ENCODE measurements around the gene ANXA11.
"Not testable (repeated sequence)": the region's sequence is repeated elsewhere in the genome, so short reads cannot be mapped to it uniquely, and the experiment has no call there.

The ANXA11 gene

DNA sequence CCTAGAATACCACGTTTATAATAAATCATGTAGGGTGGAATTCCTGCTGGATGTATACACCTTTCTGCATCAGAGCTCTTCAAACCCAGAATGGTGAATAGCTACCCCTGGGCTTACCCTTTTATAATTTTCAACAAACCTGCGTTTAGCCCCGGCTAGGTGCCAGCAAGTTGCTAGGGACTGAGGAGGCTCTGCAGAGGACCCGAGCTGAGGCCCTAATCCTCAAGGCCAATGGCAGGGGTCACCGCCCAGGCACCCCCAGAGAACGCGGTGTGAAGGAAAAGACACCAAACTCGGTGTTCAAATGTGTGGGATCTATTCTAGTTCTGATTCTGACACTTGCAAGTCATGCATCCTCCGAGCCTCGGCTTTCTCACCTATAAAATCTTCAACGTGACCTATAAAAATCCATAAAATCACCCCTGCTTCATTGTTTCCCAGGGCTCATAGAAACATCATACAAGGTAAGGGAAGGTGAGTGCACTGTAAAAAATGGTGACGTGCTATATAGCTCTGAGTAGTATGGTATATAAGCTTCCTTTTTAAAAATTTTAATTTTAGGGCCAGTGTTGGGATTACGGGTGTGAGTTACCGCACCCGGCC lies 2.5 kb upstream of the ANXA11 start:
- DNase-seq (ENCODE audit: low read depth), result no peak

DNA sequence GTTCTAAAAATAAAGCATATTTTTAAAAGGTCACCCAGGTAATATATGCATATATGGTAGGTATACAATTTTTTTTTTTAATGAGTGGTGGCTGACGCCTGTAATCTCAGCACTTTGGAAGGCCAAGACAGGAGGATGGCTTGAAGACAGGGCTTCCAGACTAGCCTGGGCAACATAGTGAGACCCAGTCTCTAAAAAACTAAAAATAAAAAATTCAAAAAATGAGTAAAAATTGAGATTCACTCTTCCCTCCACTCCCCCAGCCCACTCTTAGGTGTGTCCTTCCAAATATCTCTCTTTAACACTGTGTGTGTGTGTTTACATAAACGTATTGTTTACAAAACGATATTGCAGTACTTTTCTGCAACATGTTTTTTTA lies 929 bp upstream of the ANXA11 start:
- DNase-seq (ENCODE audit: low read depth), result no peak

DNA sequence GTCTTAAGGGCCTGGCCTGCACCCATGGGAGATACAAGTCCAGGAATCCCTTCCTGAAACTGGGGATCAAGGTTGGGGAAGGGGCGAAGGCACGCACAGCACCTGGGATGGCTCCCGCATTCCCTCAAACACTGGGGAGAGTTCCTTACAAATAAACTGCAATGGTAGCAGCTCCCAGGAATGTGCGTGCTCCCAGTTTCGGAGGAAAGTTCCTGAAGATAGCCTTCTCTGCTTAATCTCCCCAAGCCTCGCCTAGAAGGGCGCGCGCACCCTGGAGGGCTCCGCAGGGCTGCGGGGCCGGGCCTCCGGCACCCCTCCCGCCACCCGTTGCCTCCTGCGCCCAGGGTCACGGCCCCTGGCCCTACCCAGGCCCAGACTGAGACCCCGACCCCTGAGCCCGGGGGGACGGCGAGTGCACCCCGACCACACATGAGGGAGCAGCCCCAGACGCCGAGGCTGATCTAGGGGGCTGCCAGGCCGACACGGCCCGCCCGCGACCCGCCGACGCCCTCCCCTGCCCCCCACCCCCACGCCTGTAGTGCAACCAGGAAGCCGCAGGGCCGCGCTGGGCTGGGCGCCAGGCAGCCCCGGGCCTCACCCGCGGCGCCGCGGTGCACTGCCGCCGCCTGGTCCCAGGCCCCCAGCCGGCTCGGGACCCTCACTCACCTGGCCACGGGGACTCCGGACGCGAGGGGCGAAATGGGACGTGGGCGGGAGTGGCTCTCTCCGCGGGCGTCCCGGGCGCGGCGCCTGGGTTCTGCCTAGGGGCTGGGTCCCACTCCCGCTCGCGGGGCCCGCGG lies 460 bp downstream of the ANXA11 start:
- no peak for DNase-seq (ENCODE audit: low read depth)

DNA sequence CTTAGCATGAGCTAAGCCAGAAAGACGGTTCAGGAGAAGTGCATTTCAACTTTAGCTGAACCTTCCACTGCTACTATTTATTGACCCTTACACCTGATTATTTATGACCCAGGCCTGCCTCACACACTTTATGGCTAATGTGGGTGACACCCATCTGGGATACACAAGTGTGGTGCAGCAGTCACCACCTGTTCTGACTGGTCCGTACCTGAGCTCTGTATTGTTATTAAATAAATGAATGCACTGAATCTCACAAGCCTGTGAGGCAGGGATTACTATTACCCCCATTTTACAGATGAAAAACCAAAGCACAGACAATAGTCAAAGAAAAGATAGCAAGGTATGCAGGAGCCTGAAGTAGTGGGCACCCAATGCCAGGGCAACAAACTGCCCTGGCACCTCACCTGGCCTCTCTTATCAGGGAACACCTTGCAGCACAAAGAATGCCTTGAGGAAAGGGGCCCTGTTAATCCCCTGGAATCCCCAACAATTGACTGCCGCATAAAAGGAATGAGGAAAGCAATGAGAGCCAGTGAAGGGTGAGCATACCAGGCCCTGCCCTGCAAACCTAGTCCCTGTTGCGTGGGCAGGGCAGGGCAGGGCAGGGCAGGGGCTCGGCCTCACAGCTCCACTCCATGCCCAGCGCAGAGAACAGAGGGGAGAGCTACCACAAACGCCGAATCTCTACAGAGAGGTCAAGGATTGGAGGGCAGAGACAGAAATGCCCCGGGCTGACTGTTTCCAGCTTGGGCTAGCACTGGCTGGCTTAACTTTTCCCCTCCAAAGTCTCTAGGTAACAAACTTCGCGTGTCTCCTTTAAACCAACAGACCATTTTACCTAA lies 1.3 kb downstream of the ANXA11 start:
- DNase-seq (ENCODE audit: low read depth), result no peak

DNA sequence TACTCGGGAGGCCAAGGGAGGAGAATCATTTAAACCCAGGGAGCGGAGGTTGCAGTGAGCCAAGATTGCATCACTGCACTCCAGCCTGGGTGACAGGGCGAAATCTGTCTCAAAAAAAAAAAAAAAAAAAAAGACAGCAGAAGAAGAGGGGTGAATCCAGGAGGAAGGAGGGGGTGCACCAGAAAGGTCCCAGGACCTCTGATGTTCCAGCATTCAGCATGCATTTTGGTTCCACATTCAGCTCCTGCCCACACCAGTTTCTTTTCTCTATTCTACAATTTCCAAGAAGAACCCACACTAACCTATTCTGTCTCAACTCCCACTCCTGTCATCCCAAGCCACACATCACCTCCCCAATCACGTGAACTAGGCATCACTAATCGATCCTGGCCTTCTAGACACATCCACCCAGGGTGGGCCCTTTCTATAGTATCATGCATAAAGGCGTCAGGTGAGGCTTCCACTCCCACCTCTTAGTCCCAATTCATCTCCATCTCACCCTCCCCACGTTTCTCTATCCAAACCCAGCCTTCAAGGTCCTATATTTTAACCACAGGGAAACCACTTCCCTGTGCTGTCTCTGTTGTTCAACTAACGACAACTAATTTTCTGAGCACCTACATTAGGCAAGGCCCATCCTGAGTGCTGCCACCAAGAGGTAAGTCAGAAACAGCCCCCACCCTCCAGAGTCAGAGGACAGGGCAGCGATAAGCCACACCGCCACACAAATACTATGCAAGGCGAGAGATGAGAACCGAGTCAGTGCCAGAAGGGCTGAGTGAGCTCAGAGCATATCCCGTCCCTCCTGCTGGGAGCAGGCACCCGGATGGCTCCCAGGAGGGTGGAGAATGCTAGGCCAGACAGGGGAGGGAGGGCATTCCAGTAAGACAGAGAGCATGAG lies 2.2 kb downstream of the ANXA11 start:
- DNase-seq (ENCODE audit: low read depth), result peak; percentile 57

DNA sequence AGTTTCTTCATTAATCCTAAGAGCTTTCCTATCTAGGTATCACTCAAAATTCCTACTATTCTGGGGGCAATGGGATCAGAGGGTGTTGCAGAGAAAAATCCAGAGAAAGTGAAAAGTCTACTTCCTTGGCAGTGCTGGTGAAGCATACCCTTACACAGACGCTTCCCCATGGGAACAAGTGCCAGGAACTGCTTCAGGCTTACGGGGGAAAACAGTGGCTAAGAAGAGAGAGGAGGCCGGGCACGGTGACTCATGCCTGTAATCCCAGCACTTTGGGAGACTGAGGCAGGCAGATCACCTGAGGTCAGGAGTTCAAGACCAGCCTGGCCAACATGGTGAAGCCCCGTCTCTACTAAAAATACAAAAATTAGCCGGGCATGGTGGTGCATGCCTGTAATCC lies 2.8 kb downstream of the ANXA11 start:
- DNase-seq (ENCODE audit: low read depth), result not testable (repeated sequence)

DNA sequence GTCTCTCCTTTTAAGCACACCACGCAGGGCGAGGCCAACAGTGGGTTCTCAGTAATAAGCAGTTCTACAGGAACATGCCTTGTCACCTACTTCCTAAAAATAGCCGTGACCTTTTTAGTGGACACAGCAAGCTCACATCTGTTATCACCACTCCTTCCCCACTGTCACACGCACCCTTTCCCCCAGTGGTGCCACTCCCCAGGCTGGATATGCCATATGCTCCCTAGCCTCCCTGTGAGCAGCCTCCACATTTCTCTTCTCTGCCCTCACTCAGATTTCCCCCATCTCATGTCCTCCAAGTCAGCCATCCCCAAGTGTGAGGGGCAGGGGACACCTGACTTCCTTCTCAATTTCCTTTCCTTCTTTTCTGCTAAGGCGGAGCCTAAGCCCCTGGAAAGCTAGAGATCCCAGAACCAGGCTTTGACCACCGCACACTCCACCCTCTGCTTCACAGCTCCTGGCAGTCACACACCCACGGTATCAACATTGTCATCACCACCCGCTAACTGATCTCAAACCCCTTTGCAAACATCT lies 3.7 kb downstream of the ANXA11 start:
- no peak for DNase-seq (ENCODE audit: low read depth)

DNA sequence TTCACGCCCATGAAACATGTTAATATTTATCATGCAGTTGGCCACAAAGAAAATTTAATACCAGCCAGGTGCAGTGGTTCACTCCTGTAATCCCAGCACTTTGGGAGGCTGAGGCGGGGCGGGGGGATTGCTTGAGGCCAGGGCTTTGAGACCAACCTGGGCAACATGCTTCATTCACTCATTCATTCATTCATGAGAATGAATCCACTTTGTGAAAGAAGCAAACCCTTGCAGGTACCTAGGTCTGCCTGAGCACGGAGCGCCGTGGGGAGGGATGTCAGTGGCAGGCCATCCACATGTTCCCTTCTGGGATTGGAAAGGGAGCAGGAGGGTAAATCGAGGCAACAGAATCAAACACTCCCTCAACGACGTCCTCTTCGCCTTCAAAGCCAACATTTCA lies 4.7 kb downstream of the ANXA11 start:
- no peak for DNase-seq (ENCODE audit: low read depth)

DNA sequence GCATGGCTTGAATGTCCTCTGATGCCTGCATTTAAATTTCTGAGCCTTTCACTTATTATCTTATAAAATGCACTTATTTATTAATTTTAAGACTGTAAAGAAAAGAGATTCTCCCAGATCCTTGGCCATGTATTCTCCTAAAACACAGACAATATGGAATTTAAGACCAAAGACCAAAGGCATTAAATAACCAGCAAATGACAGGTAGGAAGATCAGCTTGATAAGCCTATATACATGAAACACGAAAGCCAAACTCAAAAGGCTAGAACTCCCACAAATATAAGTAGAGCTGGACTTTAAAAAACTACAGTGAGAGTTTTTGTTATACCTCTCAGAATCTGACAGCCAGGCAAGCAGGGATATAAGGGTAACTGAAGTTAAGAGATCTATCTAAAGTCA lies 5.1 kb downstream of the ANXA11 start:
- no peak for DNase-seq (ENCODE audit: low read depth)

DNA sequence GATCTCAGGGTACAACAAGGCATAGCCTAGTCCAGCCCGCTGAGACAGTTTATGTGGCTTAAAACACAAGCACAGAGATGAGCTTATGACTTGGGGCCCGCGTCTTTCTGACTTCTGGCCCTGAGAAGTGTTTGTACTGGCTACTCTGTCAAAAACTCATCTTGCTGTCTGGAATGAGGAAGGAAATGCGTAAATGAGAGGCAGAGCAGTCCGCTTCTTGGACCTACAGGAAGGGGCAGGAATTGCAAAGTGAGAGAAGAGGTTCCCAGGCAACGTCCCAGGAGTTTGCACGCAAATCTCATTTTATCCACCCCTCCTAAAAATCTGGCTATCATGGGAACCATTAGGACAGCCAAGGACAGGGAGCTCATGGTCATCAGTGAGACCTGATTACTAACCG lies 5.5 kb downstream of the ANXA11 start:
- DNase-seq (ENCODE audit: low read depth), result no peak

DNA sequence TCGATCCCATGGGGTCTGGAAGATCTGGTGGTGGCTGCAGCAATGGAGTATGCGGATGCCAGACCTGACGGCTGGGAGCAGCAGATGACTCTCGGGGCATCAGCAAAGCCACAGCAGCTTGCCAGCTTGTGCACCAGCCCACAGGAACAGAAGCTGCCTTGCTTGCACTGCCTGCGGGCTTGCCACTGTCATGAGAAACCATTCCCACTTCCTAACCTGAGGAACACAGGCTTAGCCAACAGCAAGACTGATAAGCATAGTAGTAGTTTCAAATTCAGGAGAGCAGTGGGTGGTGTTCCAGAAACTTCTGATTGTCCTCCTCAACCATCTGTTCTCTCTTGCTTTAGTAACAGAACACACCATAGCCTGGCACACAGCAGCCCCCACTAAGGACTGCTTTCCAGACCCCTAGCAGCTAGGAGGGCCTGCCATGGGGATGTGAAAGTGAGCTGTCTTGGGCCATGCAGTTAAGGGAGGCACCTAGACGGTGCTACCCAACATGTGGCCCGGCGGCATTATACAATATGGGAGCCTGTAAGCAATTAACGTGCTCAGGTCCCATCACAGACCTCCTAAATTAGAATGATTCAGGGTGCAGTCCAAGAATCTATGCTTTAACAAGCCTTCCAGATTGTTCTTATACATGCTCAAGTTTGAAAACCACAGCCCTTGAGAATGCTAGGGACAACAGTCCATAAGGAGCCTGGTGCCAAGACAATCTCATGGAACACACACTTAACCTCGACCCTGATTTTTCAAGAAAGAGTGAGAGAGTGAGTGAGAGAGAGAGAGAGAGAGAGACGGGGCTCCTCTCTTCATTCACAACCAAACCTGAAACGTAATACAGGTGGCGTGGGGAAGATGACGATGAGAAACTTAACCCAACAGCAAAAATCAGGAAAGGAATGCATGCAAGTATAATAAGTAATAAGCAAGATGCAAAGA lies 7.1 kb downstream of the ANXA11 start:
- DNase-seq (ENCODE audit: low read depth), result no peak

DNA sequence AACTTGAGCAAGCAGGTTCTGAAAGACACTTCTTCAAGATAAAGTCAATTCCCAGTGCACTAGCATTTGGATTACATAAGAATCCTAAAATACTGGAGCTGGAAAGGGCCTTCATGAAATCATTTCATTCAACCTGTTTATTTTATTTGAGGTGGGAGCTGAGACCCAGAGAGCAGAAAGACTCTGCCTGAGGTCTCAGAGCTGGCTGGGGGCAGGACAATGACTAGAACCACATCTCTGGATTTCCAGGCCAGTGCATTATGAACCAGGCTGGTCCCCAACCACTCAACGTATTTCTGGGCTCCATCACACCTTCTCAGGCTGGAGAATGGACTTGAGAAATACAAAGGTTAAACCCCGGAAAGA lies 8.4 kb downstream of the ANXA11 start:
- DNase-seq (ENCODE audit: low read depth), result no peak

DNA sequence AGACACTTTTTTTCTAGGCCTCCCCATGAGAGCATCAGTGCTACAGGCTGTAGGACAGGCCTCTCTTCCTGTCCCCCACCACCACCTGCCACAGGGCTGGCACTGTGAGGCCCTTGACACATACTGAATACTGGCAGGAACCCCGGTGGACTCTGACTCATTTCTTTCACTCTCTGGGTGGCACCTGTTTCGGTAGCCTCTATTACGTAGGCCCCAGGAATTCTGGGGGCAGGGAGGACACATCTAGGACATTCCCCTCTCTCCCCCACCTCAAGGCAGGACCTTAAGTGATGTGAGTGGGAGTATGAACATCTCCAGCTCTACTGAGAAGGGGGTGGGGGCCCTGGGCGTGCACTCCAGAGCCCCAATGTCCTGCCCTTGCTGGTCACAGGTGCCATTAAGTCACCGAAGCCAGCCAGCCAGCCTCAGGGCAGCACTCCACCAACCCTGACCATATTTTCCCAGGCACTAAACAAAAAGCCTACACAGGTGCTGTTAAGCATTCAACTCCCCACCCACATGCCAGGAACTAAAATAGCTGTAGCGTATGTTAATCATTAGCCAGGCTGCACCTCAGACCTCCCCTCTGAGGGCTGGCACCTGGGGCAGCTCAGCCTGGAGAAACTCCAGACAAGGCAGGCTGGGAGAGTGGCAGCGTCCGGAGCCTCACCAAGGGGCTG lies 8.9 kb downstream of the ANXA11 start:
- DNase-seq (ENCODE audit: low read depth), result peak; percentile 56

DNA sequence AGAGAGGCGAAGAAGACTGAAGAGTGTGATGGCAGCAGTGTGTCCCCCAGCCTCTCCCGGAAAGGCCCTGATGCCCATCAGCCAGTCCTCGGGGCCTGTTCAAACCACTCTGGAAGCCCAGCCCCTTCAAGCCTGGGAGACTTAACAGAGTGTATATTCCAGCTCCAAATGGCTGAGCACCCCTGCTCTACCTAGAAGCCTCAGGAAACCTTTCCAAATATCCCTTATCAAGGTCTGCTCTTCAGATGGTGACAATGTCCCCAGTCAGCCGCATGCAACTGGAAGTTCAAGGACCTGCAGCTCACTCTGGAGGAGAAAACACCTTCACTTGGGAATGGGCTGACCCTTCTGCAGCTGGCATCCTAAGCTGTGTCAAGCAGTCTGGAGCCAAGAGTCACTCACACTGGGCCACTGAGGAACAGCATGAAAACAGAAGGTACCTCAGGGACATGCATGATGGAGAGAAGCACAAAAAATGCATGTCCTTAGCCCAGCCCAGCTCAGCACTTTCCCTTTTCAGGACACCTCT lies 10.2 kb downstream of the ANXA11 start:
- DNase-seq (ENCODE audit: low read depth), result no peak

DNA sequence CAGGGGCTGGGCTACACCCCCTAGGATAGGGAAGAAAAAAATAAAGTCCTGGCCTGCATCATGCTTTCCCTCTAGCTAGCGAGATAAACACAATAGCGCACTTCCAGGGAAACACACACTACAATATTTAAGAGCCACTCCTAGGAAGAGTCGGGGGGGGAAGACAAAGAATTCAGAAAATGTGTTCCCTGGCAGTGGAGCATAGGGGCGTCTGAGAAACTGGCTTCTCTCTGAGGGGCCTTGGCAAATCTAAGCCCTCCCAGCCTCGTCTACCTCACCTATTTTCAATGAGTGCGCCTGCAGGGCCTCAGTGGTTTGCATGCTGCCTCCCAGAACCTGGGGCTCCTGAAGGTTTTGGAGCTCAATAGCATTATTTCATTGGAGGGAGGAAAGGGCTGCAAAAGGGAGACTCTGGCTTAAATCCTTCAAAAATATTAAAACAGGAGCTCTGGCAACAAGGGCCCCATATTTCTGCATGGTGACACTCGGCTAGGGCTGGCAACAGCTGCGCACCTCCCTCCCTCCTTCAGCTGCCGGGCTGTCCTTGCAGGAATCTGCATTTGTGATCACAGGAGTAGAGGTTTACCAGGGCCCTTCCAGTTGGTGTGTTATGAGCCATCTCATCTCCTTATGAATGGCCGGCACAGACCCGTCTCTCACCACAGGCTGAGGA lies 10.8 kb downstream of the ANXA11 start:
- DNase-seq (ENCODE audit: low read depth), result no peak

DNA sequence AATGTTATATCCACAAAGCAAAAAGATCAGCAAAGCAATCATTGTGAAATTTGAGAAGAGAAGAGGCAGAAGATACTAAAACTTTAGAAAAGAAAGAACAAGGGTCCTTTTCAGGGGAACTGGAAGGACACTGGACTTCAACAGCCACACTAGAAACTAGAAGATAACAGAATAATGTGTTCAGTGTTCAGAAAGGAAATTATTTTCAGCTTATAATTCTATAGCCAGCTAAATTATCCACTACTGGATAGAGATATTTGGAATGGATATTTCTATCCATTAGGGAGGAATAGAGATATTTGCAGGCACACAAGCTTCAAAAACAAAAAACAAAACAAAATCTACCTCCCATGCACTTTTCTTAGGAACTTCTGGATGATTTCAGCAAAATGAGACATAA lies 12.8 kb downstream of the ANXA11 start:
- no peak for DNase-seq (ENCODE audit: low read depth)

DNA sequence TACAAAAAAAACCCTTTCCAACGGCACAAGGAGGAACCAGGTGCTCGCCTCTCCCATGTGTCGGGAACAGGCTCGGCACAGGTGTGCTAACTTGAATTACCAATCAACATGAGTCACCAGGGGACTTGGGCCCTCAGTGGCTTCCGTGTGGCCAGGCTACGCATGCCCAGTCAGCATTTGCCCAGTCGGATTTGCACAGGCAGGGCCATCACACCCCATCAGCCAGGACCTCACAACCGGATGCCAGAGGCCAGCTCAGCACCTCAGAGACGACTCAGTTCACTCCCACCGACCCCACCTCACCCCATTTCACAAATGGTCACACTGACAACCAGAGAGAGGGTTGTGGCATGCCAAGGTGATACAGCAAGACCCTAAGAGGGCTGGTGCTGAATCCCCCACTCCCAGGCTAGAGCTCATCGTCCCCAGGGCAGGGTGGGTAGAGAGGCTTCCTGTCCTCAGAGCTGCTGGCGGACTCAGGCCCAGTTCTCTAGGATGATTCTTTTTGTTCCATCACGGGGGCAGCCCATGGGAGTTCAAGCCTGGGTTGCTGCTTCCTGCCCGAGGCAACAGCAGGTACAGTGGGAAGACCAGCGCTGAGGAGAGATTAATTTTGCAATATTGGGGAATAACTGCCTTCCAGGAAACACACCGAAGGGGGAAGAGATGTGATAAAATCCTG lies 13.6 kb downstream of the ANXA11 start:
- no peak for DNase-seq (ENCODE audit: low read depth)

DNA sequence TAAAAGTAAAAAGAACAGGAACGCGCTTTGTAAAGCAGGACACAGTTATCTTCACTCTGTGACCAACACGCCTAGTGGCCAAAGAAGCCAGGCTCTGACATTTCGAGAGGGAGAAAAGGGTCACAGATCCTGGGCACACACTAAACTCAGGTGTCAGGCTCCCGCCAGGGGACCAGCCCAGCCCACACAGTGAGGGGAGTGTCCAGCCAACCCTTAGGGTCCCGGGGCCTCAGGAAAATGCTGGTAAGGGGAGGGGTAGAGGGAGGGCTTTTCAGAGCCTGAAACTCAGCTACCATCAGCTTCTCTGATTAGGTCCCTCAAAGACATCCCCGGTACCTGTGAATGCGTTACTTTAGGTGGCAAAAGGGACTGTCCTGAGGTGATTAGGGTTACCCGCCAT lies 16.6 kb downstream of the ANXA11 start:
- DNase-seq (ENCODE audit: low read depth), result no peak

Data from stimulated activated CD4-positive, alpha-beta T cell treated with anti-CD3 and anti-CD28 coated beads, Interleukin-2, amount 100 ng/mL, for 4 hours (primary cell).